ENCODE measurements around the gene ABHD10.

DNA sequence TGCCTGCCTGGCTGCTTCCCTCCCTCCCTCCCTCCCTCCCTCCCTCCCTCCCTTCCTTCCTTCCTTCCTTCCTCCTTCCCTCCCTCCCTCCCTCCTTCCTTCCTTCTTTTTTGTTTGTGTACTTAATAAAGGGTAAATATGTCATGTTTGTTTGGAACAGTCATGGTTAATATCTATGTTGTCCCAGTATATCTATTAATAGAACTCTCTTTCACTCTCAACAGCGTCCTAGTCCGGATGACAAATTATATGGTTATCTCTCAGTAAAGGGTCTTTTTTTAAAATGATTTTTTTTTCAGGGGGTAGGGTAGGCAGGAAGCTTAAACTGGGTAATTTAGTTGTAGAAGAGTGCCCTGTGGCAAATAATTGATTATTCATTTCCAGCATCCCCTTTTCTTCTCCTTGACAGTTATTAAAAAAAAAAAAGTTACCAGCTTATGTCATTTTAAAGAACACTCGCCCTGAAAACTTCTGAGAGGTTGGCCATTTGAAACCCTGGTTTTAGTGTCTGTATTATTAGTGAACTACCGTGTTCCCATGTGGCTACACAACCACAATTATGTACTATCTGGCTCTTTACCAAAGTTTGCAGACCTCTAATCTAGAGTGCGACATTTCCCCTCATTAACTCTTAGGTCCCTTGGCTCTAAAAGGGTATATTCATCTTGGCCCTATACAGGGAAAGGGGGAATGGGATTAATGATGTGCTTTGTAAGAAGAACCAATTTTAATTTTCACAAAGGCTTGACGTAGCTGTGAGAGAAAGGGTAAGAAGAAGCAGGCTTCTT, 33.6 kb downstream of the ABHD10 start:
- TF ChIP-seq, protein P1, sequence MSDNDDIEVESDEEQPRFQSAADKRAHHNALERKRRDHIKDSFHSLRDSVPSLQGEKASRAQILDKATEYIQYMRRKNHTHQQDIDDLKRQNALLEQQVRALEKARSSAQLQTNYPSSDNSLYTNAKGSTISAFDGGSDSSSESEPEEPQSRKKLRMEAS (IDR thresholded peaks at IDR 0.05), result no peak
- no peak for TF ChIP-seq EP300 (IDR thresholded peaks at IDR 0.05; ENCODE audit: borderline replicate concordance)
- TF ChIP-seq EGR1 (IDR thresholded peaks at IDR 0.05), result no peak
- TF ChIP-seq TAF1 (IDR thresholded peaks at IDR 0.05; ENCODE audit: low read depth), result no peak
- no peak for TF ChIP-seq TCF12 (IDR thresholded peaks at IDR 0.05; ENCODE audit: low read depth)
- TF ChIP-seq YY1 (IDR thresholded peaks at IDR 0.05; ENCODE audit: low read depth), result no peak
- TF ChIP-seq, protein P2, sequence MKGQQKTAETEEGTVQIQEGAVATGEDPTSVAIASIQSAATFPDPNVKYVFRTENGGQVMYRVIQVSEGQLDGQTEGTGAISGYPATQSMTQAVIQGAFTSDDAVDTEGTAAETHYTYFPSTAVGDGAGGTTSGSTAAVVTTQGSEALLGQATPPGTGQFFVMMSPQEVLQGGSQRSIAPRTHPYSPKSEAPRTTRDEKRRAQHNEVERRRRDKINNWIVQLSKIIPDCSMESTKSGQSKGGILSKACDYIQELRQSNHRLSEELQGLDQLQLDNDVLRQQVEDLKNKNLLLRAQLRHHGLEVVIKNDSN (IDR thresholded peaks at IDR 0.05), result no peak
- TF ChIP-seq RAD21 (IDR thresholded peaks at IDR 0.05; ENCODE audit: low read depth), result no peak
